Measurements from ENCODE around the gene PAPOLA. TPM values are rescaled to one million over a fixed set of nuclear protein-coding genes. Genes with fewer than 3 reads are reported as not detected.

PAPOLA gene
- total and polyA plus RNA-seq, 4 donors, result 62.2 to 285 (median 96.2) TPM

- Histone ChIP-seq H3K27ac (ENCODE audit: low read depth in 1 of 2, low read length in 1 of 2) (no peak overlapping the region), H3K4me3 (no peak overlapping the region), H3K9ac (ENCODE audit: insufficient read depth in 1 of 2, low read length in 2 of 2) (no peak overlapping the region), H3K4me1 (ENCODE audit: control insufficient read depth in 5 of 5, insufficient read depth in 5 of 5, low read length in 5 of 5) (no peaks in the 10 kb centered on the region), H3K9me3 (ENCODE audit: control insufficient read depth in 4 of 4, insufficient read depth in 3 of 4, low read length in 3 of 4) (peaks cover 0 to 2% (median 0%) of the 10 kb centered on the region in 4 donors), H3K27me3 (ENCODE audit: control insufficient read depth in 3 of 3, insufficient read depth in 3 of 3, low read length in 2 of 3) (no peaks in the 10 kb centered on the region), H3K36me3 (ENCODE audit: control insufficient read depth in 4 of 4, insufficient read depth in 4 of 4, low read length in 4 of 4) (no peaks in the 10 kb centered on the region)
- ATAC-seq (ENCODE audit: insufficient read depth, low FRiP score) (no peak), DNase-seq (no peak)
- WGBS, 2 donors, result 90% methylated on average over 3 of the region's 3 CpGs
- no peak for TF ChIP-seq CTCF (IDR thresholded peaks at IDR 0.05; ENCODE audit: control extremely low read depth, extremely low read depth)
Measured at GRCh38 chr14:96459851-96460250, 42.3 kb upstream of the PAPOLA start.

- Histone ChIP-seq H3K27me3 (ENCODE audit: control insufficient read depth in 3 of 3, insufficient read depth in 3 of 3, low read length in 2 of 3) (no peaks in the 10 kb centered on the region), H3K27ac (ENCODE audit: low read depth in 1 of 2, low read length in 1 of 2) (no peak overlapping the region), H3K4me3 (no peak overlapping the region), H3K4me1 (ENCODE audit: control insufficient read depth in 5 of 5, insufficient read depth in 5 of 5, low read length in 5 of 5) (no peaks in the 10 kb centered on the region), H3K36me3 (ENCODE audit: control insufficient read depth in 4 of 4, insufficient read depth in 4 of 4, low read length in 4 of 4) (no peaks in the 10 kb centered on the region), H3K9ac (ENCODE audit: insufficient read depth in 1 of 2, low read length in 2 of 2) (no peak overlapping the region), H3K9me3 (ENCODE audit: control insufficient read depth in 4 of 4, insufficient read depth in 3 of 4, low read length in 3 of 4) (no peaks in the 10 kb centered on the region)
- ATAC-seq (ENCODE audit: insufficient read depth, low FRiP score), result no peak
- peak in 2 of 3 donors; percentile 13 to 21 for DNase-seq
- 54 to 63% methylated on average over 8 of the region's 8 CpGs for WGBS, 2 donors
- TF ChIP-seq CTCF (IDR thresholded peaks at IDR 0.05; ENCODE audit: control extremely low read depth, extremely low read depth), result no peak
Measured at GRCh38 chr14:96461950-96462798, 40.0 kb upstream of the PAPOLA start.

- H3K27ac ChIP-seq (ENCODE audit: low read depth in 1 of 2, low read length in 1 of 2), result no peak overlapping the region
- no peaks in the 10 kb centered on the region for H3K36me3 ChIP-seq (ENCODE audit: control insufficient read depth in 4 of 4, insufficient read depth in 4 of 4, low read length in 4 of 4)
- 83 to 89% methylated on average over 7 of the region's 7 CpGs for WGBS, 2 donors
- no peak overlapping the region for H3K9ac ChIP-seq (ENCODE audit: insufficient read depth in 1 of 2, low read length in 2 of 2)
- H3K4me3 ChIP-seq, result no peak overlapping the region
- no peaks in the 10 kb centered on the region for H3K4me1 ChIP-seq (ENCODE audit: control insufficient read depth in 5 of 5, insufficient read depth in 5 of 5, low read length in 5 of 5)
- H3K9me3 ChIP-seq (ENCODE audit: control insufficient read depth in 4 of 4, insufficient read depth in 3 of 4, low read length in 3 of 4), result peaks cover 0 to 2% (median 0%) of the 10 kb centered on the region in 4 donors
- TF ChIP-seq CTCF (IDR thresholded peaks at IDR 0.05; ENCODE audit: control extremely low read depth, extremely low read depth), result no peak
- no peak for DNase-seq
- ATAC-seq (ENCODE audit: insufficient read depth, low FRiP score), result no peak
- no peaks in the 10 kb centered on the region for H3K27me3 ChIP-seq (ENCODE audit: control insufficient read depth in 3 of 3, insufficient read depth in 3 of 3, low read length in 2 of 3)
Measured at GRCh38 chr14:96464136-96464535, 38.0 kb upstream of the PAPOLA start.
